ENCODE measurements around the gene CEP112.
"Not testable (repeated sequence)": the region's sequence is repeated elsewhere in the genome, so short reads cannot be mapped to it uniquely, and the experiment has no call there.

CEP112 gene

DNA sequence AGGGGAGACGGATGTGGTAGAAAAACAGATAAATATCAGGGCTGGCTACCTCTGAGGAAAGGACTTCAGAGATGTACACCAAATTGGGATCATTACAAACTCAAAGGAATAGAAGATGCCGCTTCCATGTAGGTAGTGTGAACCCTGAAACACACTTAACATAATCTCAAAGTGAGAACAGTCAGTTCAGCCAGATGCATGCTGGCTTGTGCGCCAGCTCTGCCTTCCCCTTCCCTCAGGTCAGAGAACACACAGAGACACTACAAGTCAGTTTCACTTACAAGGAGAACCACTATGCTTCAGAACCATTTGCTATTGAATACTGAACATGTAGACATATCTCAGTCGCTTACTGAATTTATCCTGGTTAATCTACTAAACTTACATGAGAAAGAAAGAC is 454.5 kb downstream of the CEP112 start:
- no peak for DNase-seq (ENCODE audit: low spot score)

DNA sequence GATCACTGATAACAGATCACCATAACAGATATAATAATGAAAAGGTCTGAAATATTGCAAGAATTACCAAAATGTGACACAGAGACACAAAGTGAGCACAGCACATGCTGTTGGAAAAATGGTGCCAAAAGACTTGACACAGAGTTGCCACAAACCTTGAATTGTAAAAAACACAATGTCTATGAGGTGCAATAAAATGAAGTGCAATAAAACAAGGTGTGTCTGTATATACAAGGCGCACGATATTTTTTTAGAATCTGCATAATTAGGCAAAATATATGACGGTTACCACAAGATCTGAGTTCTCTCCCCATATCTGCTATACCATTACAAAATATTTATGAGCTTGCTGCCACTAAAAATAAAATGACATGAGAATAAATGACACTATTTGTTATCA is 458.6 kb downstream of the CEP112 start:
- DNase-seq (ENCODE audit: low spot score) = no peak

DNA sequence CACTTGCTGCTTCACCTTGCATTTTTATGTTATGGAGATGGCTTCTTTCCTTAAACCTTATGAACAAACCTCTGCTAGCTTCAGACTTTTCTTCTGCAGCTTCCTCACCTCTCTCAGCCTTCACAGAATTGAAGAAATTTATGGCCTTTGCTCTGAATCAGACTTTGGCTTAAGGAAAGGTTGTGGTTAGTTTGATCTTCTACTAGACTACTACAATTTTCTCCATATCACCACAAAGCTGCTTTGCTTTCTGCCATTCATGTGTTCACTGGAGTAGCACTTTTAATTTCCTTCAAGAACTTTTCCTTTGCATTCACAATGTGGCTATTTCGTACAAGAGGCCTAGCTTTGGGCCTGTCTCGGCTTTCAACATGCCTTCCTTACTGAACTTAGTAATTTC is 459.3 kb downstream of the CEP112 start:
- DNase-seq (ENCODE audit: low spot score) = not testable (repeated sequence)

GRCh38 chr17:65730711-65731169 is 461.2 kb downstream of the CEP112 start:
- no peak for DNase-seq (ENCODE audit: low spot score)

DNA sequence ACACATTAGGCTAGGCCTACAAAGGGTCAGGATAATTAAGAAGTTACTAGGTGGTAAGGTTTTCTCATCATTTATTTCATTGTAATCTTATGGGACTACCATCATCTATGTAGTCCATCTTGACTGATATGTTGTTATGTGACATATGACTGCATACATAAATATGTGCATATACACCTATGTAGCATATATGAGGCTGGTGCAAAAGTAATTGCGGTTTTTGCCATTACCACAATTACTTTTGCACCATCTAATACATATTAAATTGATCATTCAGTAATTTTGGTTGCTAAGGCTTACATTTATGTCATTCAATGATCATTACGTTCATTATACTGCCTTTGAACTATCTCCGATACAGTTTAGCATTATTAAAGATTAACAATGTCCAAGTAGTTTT is 462.7 kb downstream of the CEP112 start:
- no peak for DNase-seq (ENCODE audit: low spot score)

DNA sequence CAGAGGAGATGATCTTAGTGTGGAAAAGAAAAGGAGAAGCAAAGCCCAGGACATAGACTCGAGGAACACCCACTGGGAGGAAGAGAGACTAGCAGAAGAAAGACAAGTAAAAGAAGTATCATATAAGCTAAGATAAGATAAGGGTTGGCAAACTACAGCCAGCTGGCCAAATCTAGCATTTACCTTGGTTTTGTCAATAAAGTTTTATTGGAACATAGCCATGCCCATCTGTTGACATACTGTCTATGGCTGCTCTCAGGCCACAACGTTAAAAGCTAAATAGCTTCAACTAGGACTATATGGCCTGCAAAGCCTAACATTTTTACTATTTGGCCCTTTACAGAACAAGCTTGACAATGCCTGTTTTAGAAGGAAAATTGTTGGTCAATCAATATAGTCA is 464.1 kb downstream of the CEP112 start:
- no peak for DNase-seq (ENCODE audit: low spot score)

- DNase-seq (ENCODE audit: low spot score) = no peak
These were observed 464.7 kb downstream of the CEP112 start for GRCh38 chr17:65727246-65727645.

DNA sequence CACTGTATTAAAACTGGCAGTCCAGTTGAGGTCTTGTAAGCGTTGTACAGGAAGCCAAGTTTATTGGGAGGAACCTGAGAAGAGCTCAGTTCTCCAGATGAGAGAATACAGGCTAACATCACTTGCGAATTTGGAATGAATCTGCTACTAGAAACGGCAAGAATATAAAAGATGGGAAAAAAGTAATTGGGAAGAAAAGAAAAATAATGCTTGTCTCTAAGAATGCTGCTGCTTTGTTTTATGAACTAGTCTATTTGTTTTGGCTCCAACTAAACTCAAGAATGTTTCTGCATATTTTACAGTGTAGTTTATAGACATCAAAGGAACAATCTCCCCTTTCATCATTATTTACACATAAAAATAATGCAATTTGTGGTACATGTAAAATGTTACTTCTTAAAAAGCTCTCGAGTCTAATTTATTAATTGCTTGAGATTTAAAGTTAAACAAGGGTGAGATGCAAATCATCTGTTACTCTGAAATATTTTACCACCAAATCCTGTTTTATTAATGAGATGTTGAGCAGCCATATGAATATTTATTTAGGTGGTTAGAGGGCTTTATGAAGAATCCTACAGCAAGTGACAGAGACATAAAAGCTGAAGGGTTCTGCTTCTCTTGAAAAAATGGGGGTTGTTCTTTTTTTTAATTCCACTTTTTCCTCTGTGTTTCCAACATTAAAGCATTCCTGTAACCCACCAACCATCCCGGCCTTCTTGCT is 468.3 kb downstream of the CEP112 start:
- DNase-seq (ENCODE audit: low spot score) = no peak

GRCh38 chr17:65718601-65719000 is 473.3 kb downstream of the CEP112 start:
- DNase-seq (ENCODE audit: low spot score) = no peak

DNA sequence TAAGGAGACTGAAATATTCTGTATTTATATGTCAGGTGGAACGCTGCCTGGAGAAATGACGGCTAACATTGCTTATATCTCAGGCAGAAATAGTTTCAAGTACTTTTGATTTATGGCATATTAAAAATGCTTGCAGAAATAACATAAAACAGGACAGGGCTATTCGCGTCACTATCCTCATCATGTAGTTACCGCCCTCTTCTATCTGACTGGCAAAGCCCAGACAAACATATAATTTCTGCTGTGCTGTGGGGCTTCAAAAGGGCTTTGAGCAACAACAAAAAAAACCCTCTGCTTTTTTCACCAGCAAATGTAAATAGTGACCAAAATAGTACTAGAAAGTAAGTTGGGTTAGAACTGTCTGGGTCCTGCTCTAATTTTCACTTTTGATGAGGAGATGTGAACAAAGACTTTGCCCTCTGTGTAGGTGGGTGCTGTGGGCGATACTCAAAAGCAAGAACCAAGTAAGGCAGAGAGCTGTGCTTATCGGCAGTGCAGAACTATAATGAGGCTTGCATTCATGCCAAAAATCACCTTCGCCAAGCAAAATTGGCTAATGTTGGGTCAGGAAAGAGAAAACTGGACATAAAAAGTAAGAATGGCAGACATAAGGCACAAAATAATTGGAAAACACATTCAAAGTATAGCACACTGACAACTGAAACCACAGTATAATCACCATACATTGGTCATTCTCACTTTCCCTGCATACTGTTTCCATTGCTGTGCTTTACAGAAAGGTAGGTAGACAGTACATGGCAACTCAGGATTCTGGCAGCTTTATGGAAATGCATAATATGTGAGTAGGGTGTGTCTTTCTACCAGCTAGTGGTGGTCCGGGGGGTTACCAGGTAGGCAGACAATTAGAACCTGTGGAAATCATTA is 479.3 kb downstream of the CEP112 start:
- no peak for DNase-seq (ENCODE audit: low spot score)

DNA sequence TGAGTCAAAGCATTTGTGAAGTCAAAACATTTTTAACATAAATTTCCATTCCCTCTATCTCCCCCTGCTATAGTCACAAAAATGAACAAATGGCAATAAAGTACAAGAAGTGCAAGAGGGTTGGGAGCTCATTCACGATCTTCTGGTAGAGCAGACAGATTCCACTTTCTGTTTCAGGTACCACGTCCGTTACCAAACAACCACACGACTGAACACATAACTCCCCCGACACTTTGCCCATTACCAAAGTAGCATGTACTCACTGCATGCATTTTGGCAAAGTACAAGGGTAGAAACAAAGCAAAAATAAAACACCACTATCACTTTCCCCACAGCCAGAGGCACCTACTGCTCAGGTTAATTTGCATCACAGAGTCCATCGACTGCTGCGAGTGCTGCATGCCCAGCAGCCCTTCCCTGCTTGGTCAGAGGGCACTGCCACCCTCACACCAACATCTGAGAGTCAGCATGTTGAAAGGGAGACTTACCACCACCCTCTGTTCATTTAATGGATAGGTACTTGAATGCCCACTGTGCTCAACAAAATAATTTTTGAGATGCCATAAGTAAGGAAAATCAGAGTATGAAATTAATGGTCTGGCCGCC is 480.2 kb downstream of the CEP112 start:
- no peak for DNase-seq (ENCODE audit: low spot score)

DNA sequence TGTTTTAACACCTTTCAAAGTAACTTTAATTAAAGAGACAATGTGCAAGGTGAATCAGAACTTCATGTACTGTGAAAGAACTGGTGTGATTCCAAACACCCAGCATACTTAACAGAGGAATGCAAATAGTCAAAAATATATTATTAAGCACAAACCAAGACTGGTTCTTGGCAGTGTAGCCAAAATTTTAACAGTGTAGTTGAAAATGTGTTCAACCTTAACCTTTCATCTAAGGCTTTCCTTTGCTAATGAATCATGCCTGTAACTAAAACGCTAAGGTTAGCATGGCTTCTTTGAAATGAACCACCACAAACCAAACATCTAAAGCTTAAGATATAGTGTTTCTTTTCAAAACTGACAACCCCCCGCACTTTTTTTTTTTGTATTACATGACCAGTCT is 484.2 kb downstream of the CEP112 start:
- DNase-seq (ENCODE audit: low spot score) = no peak

- DNase-seq (ENCODE audit: low spot score) = no peak
These were observed 487.2 kb downstream of the CEP112 start for GRCh38 chr17:65704731-65705130.

GRCh38 chr17:65703891-65704290 is 488.0 kb downstream of the CEP112 start:
- DNase-seq (ENCODE audit: low spot score) = no peak

DNA sequence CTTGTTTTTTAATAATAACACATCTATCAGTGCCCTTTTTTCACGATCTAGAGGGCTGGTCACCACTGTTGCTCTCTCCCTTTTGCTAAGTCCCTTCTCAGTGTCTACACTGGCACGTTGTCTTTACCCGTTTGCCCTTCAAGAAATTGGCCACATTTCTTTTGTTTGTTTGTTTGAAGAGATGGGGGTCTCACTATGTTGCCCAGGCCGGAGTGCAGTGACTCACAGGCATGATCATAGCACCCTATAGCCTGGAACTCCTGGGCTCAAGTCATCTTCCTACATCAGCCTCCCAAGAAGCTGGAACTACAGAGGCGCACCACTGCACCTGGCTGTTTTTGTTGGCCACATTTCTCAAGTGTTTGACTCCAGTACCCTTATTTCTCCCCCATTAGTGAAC is 492.5 kb downstream of the CEP112 start:
- DNase-seq (ENCODE audit: low spot score) = no peak

GRCh38 chr17:65698381-65699061 is 493.4 kb downstream of the CEP112 start:
- no peak for DNase-seq (ENCODE audit: low spot score)

DNA sequence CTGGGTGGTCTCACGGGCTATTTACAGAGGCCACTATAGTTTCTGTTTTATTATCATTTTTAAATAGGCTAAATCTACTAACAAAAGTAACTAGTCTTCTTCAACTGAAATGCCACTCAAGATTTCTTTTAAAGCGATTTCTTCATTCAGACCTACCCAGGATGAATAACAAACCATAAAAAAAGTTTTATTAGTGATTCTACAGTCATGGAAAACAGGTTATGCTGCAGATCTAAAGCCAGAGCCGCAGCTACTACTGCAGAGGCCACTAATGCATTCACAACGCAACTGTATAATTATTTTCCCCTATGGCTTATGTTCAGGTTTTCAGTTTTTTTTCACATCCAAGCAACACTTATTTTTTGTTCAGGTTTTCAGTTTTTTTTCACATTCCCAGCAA is 494.3 kb downstream of the CEP112 start:
- DNase-seq (ENCODE audit: low spot score) = no peak

- DNase-seq (ENCODE audit: low spot score) = no peak
These were observed 495.1 kb downstream of the CEP112 start for GRCh38 chr17:65696739-65697394.

GRCh38 chr17:65694601-65695000 is 497.3 kb downstream of the CEP112 start:
- DNase-seq (ENCODE audit: low spot score) = no peak

DNA sequence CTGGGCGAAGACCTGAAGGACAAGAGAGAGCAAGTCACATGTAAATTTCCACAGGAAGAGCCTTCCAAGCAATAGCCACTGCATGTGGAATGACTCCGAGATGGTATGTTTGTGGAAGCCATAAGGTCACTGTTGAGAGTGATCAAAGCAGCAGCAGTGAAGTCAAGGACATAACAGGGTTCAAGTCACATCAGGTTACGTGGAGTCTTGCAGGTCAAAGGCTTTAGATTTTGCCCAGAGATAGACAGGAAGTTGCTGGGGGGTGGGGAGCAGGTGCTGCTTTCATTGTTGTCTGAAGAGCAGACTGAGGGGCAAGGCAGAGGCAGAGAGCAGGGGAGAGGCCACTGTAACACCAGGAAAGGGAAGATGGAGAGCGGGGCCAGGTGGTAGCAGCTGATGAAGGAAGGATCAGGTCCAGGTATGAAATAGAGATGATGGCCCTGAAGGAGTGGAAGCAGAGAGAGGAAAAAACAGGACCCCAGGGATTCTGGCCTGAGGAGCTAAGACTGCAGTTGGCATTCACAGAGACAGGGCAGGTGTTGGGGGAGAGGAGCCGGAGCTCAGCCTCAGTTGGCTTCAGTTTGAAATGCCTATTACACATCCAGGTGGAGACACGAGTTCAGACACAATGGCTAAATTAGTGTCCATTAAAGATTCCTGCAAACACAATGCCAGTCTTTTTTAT is 501.2 kb downstream of the CEP112 start:
- DNase-seq (ENCODE audit: low spot score) = no peak

DNA sequence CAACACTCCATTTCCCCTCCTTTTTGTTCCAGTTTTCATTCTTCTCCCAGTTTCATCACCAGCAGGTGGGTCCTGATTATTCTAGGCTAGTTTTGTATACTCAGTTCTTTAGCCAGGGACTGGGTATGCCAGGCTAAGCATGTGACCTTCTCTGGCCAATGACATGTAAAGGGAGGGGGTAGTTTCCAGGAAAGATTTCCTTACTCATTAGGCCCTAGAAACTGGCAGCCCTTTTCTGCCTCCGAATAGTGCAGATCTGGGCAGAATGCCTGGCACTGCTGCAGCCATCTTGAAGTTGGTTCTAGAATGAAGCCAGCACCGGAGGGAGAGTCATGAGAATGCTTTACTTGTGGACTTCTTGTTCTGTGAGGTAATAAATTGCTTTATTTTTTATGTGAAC is 503.6 kb downstream of the CEP112 start:
- peak; percentile 5 for DNase-seq (ENCODE audit: low spot score)
